HepG2 (cell line): ENCODE measurements around the gene GFER. TPM values are rescaled to one million over a fixed set of nuclear protein-coding genes. Genes with fewer than 3 reads are reported as not detected.

Experiments used
- ADNP ChIP-seq: sonication (generic); formaldehyde crosslinking; IDR thresholded peaks from 2 replicates; pipeline ENCODE4 v1.4.0; 2020; ENCODE audit warnings: missing genetic modification reagents
- ATF7-NPFF ChIP-seq: sonication (generic); formaldehyde crosslinking; IDR thresholded peaks from 2 replicates; pipeline ENCODE4 v1.8.1; 2023; ENCODE audit warnings: mild to moderate bottlenecking, low read depth, missing genetic modification reagents, moderate library complexity
- ERF ChIP-seq: IDR thresholded peaks from 2 replicates; pipeline ENCODE4 v1.6.1; 2018; ENCODE audit warnings: missing biosample characterization, missing genetic modification reagents
- GATA4 ChIP-seq: sonication (generic); IDR thresholded peaks from 2 replicates; pipeline ENCODE4 v1.6.1; 2016; ENCODE audit warnings: antibody characterized with exemption, low read depth, borderline replicate concordance
- KDM5B ChIP-seq: sonication (generic); formaldehyde crosslinking; IDR thresholded peaks from 2 replicates; pipeline ENCODE4 v1.4.0; 2020; ENCODE audit warnings: missing genetic modification reagents, mild to moderate bottlenecking, borderline replicate concordance
- PAWR ChIP-seq: sonication (generic); formaldehyde crosslinking; IDR thresholded peaks from 2 replicates; pipeline ENCODE4 v1.4.0; 2020; ENCODE audit warnings: missing genetic modification reagents, mild to moderate bottlenecking, borderline replicate concordance
- PPARG ChIP-seq: conservative IDR thresholded peaks from 2 replicates; pipeline ENCODE4 v1.6.1; 2016; ENCODE audit warnings: missing biosample characterization, missing genetic modification reagents
- SALL1 ChIP-seq: sonication (generic); formaldehyde crosslinking; IDR thresholded peaks from 2 replicates; pipeline ENCODE4 v1.8.0; 2022; ENCODE audit warnings: mild to moderate bottlenecking, missing genetic modification reagents
- ZFP36 ChIP-seq: fragments of 150-350 bp; IDR thresholded peaks from 2 replicates; pipeline ENCODE4 v1.6.1; 2018; ENCODE audit warnings: borderline replicate concordance, low read length, low read depth; ENCODE audit not compliant: partially characterized antibody
- ZNF251 ChIP-seq: sonication (generic); formaldehyde crosslinking; IDR thresholded peaks from 2 replicates; pipeline ENCODE4 v1.9.0; 2021; ENCODE audit warnings: mild to moderate bottlenecking, missing genetic modification reagents
- ZNF3 ChIP-seq: IDR thresholded peaks from 2 replicates; pipeline ENCODE4 v1.7.0; 2017; ENCODE audit warnings: inconsistent platforms
- ZNF598 ChIP-seq: sonication (generic); formaldehyde crosslinking; IDR thresholded peaks from 2 replicates; pipeline ENCODE4 v1.5.1; 2020; ENCODE audit warnings: mild to moderate bottlenecking, missing genetic modification reagents, borderline replicate concordance
- ZSCAN9 ChIP-seq: IDR thresholded peaks from 2 replicates; pipeline ENCODE4 v1.6.1; 2016; ENCODE audit warnings: borderline replicate concordance
- polyA plus RNA-seq, 8 experiments: library from polyadenylated mRNA; depleted of rRNA in 3 of 8; stranded (reverse) in 7 of 8; unstranded in 1 of 8; fragments of >200 nt; fragmentation: Illumina TruSeq in 4 of 8; extraction: Trizol in 4 of 8; gene quantifications; 2 replicates each; pipeline versions ENCODE4 v1.2.1 to v1.2.3, GENCODE V29; 2011 to 2016; ENCODE audit warnings: low read depth in 4 of 8, missing spikeins in 1 of 8, mixed read lengths in 1 of 8; ENCODE audit not compliant: insufficient read depth in 1 of 8
- total RNA-seq, 5 experiments: library from RNA; depleted of rRNA; stranded (reverse); fragments of >200 nt; fragmentation: Illumina TruSeq; extraction: Trizol; gene quantifications; 2 replicates each; pipeline ENCODE4 v1.2.3, GENCODE V29; 2016; ENCODE audit warnings: low read depth in 1 of 5
- TF ChIP-seq, protein P1 (sequence below): sonication (generic); formaldehyde crosslinking; IDR thresholded peaks from 2 replicates; pipeline ENCODE4 v1.8.0; 2022; ENCODE audit warnings: missing genetic modification reagents, mild to moderate bottlenecking, borderline replicate concordance
- TF ChIP-seq, protein P2 (sequence below): sonication (generic); formaldehyde crosslinking; IDR thresholded peaks from 2 replicates; pipeline ENCODE4 v1.5.0; 2020; ENCODE audit warnings: mild to moderate bottlenecking, low read depth, missing genetic modification reagents, borderline replicate concordance
- TF ChIP-seq, protein P3 (sequence below), 2 experiments: sonication (generic) in 1 of 2; formaldehyde crosslinking in 1 of 2; IDR thresholded peaks; 2 replicates each; pipeline versions ENCODE4 v1.4.0 to v1.6.1; 2016 to 2020; ENCODE audit warnings: borderline replicate concordance in 1 of 2, low read depth in 1 of 2, mild to moderate bottlenecking in 1 of 2, missing genetic modification reagents in 1 of 2
- TF ChIP-seq, protein P4 (sequence below): sonication (generic); formaldehyde crosslinking; IDR thresholded peaks from 2 replicates; pipeline ENCODE4 v1.8.0; 2022; ENCODE audit warnings: missing genetic modification reagents, mild to moderate bottlenecking, moderate library complexity, borderline replicate concordance
- TF ChIP-seq, protein P5 (sequence below): sonication (generic); formaldehyde crosslinking; IDR thresholded peaks from 2 replicates; pipeline ENCODE4 v1.5.0; 2020; ENCODE audit warnings: mild to moderate bottlenecking, missing genetic modification reagents, borderline replicate concordance

The GFER gene
- total and polyA plus RNA-seq, 2 of the 13 experiments (the other 11 are each of a cell fraction or from before 2014, with no cell fraction given): 28.6 to 71.7 TPM

DNA sequence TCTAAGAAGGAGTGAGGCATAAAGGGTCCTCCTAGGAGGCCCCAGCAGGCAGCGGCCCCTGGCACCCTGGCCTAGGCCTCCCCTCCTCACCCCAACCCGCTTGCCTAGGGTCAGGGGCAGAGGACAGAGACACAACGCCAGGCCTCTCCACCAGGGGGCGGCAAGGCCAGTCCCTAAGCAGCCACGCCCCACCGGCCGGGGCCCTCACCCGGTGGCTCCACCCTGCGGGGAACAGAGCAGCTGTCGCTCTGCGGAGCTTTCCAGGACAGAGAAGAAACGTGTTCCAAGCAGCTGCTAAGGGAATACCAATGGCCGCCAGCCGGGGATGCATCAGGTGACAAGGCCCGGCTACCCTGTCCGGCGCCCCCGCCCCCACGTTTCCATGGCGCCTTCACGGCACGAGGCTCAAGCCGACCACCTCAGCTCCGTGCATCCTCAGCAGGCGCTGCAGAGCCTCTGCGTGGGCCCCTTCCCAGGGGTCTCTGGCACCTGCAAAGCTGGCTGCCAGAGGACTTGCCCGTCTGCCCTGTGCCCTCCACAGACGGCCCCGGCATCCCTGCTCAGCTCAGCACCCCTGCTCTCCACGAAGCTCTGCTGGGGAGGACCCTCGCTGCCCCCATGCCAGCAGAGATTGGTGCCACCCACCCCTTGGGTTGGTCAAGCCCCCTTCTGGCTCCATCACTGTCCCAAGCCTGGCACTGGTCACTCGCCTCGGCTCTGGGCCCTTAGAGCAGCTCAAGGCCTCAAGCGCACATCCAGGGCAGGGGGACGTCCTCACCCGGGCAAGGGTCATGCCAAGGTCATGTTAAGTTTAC is 20.0 kb downstream of the GFER start (continued):
- TF ChIP-seq, protein P1, sequence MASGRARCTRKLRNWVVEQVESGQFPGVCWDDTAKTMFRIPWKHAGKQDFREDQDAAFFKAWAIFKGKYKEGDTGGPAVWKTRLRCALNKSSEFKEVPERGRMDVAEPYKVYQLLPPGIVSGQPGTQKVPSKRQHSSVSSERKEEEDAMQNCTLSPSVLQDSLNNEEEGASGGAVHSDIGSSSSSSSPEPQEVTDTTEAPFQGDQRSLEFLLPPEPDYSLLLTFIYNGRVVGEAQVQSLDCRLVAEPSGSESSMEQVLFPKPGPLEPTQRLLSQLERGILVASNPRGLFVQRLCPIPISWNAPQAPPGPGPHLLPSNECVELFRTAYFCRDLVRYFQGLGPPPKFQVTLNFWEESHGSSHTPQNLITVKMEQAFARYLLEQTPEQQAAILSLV (CRISPR knock-in tag): no peak
- TF ChIP-seq PAWR (CRISPR knock-in tag): no peak
- TF ChIP-seq ZNF3 (CRISPR knock-in tag): no peak
- TF ChIP-seq PPARG: 0 out of 2 replicates have a peak, but pooled peaks have one; percentile 20
- TF ChIP-seq, protein P2, sequence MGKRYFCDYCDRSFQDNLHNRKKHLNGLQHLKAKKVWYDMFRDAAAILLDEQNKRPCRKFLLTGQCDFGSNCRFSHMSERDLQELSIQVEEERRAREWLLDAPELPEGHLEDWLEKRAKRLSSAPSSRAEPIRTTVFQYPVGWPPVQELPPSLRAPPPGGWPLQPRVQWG (CRISPR knock-in tag): no peak
- TF ChIP-seq KDM5B (CRISPR knock-in tag): peak; percentile 24; the same call in 1 of the 2 replicates
- TF ChIP-seq, protein P3, sequence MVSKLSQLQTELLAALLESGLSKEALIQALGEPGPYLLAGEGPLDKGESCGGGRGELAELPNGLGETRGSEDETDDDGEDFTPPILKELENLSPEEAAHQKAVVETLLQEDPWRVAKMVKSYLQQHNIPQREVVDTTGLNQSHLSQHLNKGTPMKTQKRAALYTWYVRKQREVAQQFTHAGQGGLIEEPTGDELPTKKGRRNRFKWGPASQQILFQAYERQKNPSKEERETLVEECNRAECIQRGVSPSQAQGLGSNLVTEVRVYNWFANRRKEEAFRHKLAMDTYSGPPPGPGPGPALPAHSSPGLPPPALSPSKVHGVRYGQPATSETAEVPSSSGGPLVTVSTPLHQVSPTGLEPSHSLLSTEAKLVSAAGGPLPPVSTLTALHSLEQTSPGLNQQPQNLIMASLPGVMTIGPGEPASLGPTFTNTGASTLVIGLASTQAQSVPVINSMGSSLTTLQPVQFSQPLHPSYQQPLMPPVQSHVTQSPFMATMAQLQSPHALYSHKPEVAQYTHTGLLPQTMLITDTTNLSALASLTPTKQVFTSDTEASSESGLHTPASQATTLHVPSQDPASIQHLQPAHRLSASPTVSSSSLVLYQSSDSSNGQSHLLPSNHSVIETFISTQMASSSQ (IDR thresholded peaks at IDR 0.05; ENCODE audit: low read depth): no peak
- TF ChIP-seq, protein P3 (CRISPR knock-in tag; IDR thresholded peaks at IDR 0.05; ENCODE audit: borderline replicate concordance): no peak
- no peak for TF ChIP-seq ZFP36
- no peak for TF ChIP-seq ADNP
- TF ChIP-seq ZNF251 (CRISPR knock-in tag): no peak
- TF ChIP-seq, protein P4, sequence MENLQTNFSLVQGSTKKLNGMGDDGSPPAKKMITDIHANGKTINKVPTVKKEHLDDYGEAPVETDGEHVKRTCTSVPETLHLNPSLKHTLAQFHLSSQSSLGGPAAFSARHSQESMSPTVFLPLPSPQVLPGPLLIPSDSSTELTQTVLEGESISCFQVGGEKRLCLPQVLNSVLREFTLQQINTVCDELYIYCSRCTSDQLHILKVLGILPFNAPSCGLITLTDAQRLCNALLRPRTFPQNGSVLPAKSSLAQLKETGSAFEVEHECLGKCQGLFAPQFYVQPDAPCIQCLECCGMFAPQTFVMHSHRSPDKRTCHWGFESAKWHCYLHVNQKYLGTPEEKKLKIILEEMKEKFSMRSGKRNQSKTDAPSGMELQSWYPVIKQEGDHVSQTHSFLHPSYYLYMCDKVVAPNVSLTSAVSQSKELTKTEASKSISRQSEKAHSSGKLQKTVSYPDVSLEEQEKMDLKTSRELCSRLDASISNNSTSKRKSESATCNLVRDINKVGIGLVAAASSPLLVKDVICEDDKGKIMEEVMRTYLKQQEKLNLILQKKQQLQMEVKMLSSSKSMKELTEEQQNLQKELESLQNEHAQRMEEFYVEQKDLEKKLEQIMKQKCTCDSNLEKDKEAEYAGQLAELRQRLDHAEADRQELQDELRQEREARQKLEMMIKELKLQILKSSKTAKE: no peak
- TF ChIP-seq ATF7-NPFF (CRISPR knock-in tag): peak; percentile 46; the same call in 1 of the 2 replicates
- TF ChIP-seq, protein P5, sequence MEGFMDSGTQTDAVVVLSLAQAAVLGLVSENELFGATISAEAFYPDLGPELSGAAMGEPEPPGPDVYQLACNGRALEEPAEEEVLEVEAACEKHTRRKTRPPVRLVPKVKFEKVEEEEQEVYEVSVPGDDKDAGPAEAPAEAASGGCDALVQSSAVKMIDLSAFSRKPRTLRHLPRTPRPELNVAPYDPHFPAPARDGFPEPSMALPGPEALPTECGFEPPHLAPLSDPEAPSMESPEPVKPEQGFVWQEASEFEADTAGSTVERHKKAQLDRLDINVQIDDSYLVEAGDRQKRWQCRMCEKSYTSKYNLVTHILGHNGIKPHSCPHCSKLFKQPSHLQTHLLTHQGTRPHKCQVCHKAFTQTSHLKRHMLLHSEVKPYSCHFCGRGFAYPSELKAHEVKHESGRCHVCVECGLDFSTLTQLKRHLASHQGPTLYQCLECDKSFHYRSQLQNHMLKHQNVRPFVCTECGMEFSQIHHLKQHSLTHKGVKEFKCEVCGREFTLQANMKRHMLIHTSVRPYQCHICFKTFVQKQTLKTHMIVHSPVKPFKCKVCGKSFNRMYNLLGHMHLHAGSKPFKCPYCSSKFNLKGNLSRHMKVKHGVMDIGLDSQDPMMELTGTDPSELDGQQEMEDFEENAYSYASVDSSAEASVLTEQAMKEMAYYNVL: no peak
- peak; percentile 73 for TF ChIP-seq SALL1
- peak; percentile 46; the same call in 1 of the 2 replicates for TF ChIP-seq ZNF598
- TF ChIP-seq ZSCAN9 (CRISPR knock-in tag): no peak
- peak; percentile 71 for TF ChIP-seq ERF (CRISPR knock-in tag)
- no peak for TF ChIP-seq GATA4
